ENCODE results near the gene SLC29A2. TPM values are rescaled to one million over a fixed set of nuclear protein-coding genes. Genes with fewer than 3 reads are reported as not detected.

The SLC29A2 gene
- total RNA-seq, 1 donor from 2014 or later = 7.9 TPM

DNA sequence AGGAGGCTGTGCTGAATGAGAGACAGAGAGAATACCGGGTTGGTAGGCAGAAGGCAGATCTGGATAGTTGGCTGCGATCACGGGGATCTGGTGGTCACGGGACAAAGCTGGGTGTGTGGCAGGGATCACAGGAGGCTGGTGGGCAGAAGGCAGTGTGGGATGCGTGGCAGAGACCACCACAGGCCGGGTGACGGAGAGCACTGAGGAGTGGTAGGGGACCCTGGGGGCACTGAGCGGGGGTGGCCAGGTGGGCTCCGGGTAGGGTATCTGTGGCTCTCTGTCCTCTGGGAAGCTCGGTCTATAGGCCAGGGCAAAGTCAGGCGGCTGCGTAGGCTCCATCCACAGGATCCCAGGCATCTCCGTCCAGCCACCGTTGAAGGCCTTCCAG lies 56.1 kb downstream of the SLC29A2 start:
- peak overlapping the region; percentile 85 for H3K4me3 Mint-ChIP-seq (ENCODE audit: unreplicated experiment)
- peaks cover 3% of the 10 kb centered on the region for H3K36me3 Mint-ChIP-seq (ENCODE audit: low read depth)
- peak overlapping the region; percentile 53 for H3K27ac Mint-ChIP-seq (ENCODE audit: unreplicated experiment)
- TF ChIP-seq, protein P1, sequence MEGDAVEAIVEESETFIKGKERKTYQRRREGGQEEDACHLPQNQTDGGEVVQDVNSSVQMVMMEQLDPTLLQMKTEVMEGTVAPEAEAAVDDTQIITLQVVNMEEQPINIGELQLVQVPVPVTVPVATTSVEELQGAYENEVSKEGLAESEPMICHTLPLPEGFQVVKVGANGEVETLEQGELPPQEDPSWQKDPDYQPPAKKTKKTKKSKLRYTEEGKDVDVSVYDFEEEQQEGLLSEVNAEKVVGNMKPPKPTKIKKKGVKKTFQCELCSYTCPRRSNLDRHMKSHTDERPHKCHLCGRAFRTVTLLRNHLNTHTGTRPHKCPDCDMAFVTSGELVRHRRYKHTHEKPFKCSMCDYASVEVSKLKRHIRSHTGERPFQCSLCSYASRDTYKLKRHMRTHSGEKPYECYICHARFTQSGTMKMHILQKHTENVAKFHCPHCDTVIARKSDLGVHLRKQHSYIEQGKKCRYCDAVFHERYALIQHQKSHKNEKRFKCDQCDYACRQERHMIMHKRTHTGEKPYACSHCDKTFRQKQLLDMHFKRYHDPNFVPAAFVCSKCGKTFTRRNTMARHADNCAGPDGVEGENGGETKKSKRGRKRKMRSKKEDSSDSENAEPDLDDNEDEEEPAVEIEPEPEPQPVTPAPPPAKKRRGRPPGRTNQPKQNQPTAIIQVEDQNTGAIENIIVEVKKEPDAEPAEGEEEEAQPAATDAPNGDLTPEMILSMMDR (IDR thresholded peaks at IDR 0.05) = no peak
- DNase-seq (ENCODE audit: low spot score) = no peak
- no peaks in the 10 kb centered on the region for H3K27me3 Mint-ChIP-seq (ENCODE audit: low read depth)
- H3K9me3 Mint-ChIP-seq (ENCODE audit: low read depth) = peaks cover 3% of the 10 kb centered on the region
- H3K4me1 Mint-ChIP-seq (ENCODE audit: low read depth) = peaks cover 57% of the 10 kb centered on the region

DNA sequence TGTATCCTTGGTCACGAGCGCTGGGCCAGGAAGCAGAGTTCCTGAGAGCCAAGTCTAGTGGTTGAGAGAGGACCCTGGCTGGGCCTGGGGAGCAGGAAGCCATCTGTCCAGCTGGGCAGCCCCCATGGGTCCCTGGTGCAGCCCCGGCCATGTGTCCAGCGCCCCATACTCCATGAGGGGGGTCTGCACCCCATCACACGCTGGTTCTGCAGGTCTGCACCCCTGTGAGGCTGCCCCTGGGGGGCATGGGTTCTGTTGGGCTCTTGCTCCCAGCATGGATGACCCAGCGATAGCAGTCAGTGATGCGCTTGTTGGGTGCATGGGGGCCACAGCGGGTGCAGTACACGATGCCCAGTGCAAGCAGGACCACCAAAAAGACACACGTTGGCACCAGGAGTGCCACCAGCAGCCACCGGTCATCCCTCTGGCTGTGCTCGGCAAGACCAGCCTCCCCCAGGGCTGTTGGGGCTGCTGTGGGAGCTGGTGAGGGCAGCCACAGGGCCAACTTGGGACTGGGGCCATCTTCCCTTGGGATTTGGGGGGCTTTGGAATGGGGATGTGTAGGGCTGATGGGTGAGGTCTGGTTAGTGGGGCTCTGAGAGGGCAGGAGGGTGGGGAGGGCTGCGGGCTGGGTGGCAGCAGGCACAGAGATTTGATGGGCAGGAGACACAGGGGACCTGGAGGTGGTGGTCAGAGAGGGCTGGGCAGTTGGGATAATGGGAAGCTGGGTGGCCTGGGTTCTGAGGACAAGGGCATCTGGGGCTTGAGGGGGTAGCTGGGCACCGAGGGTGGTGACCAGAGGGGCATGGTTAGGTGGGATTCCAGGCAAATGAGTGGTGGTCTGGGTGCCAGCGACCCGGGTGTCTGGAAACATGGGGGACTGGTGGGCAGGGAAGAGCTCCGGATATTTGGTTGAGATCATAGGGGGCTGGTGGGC lies 56.7 kb downstream of the SLC29A2 start:
- Mint-ChIP-seq H3K4me3 (ENCODE audit: unreplicated experiment) (peak overlapping the region; percentile 85), H3K4me1 (ENCODE audit: low read depth) (peaks cover 57% of the 10 kb centered on the region), H3K27ac (ENCODE audit: unreplicated experiment) (peak overlapping the region; percentile 53), H3K9me3 (ENCODE audit: low read depth) (no peaks in the 10 kb centered on the region), H3K36me3 (ENCODE audit: low read depth) (no peaks in the 10 kb centered on the region), H3K27me3 (ENCODE audit: low read depth) (no peaks in the 10 kb centered on the region)
- TF ChIP-seq, protein P1 (IDR thresholded peaks at IDR 0.05) = no peak
- DNase-seq (ENCODE audit: low spot score) = no peak

DNA sequence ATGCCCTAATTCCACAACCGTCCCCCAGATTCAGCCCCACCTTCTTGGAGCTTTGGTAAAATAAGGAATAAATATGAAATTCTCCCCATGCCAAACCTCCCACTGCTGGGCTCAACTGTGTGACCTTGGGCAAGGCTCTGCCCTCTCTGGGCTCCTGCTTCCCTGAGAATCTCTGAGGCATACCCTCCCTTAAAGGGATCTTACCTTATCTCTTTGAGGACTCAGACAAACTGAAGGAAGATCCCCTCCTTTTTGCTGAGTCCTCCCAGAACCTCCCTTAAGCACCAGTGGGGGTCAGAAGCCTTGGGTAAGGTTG lies 57.4 kb downstream of the SLC29A2 start:
- no peaks in the 10 kb centered on the region for H3K9me3 Mint-ChIP-seq (ENCODE audit: low read depth)
- H3K4me3 Mint-ChIP-seq (ENCODE audit: unreplicated experiment) = peak overlapping the region; percentile 85
- TF ChIP-seq, protein P1 (IDR thresholded peaks at IDR 0.05) = no peak
- peak overlapping the region; percentile 99 for H3K27ac Mint-ChIP-seq (ENCODE audit: unreplicated experiment)
- no peaks in the 10 kb centered on the region for H3K36me3 Mint-ChIP-seq (ENCODE audit: low read depth)
- DNase-seq (ENCODE audit: low spot score) = no peak
- H3K27me3 Mint-ChIP-seq (ENCODE audit: low read depth) = no peaks in the 10 kb centered on the region
- H3K4me1 Mint-ChIP-seq (ENCODE audit: low read depth) = peaks cover 56% of the 10 kb centered on the region

DNA sequence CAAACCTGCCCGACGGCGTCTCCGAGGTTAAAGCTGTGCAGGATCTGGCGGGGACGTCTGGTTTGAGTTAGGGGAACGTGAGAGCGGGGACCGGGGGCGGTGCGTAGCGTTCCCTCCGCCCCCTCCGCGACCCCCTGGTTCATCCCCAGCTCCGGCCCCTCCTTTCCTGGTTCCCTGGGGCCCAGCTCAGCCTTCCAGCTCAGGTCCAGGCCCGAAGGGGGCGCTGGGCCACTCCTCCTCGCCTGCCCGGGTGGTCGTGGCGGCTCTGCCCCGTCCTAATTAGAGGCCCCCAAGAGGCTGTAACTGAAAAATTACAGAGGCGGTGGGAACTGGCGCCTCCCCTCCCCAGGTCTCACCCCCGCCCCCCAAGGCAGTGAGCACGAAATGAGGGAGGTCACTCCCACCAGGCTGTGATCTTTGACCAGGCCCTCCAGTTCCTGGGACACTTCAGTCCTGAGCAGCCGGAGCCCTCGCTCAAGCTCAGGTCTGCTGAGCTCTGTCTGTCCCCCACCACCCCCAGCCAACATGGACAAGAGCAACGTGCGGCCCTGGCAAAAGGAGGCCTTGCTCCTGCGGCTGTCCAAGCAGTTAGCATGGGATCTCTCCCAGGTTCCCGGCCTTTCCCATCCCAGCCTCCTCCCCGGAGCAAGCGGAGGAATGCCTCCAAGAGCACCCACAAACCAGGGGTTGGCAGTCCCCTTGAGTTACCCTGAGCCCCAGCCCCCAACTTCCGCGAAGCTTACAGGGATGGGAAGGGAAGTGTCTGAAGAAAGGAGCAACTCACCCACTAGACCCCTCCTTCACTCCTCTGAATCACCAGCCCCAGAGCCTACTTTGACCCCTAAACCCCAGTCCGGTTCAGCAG lies 58.0 kb downstream of the SLC29A2 start:
- Mint-ChIP-seq H3K4me3 (ENCODE audit: unreplicated experiment) (peak overlapping the region; percentile 85), H3K36me3 (ENCODE audit: low read depth) (no peaks in the 10 kb centered on the region), H3K4me1 (ENCODE audit: low read depth) (peaks cover 50% of the 10 kb centered on the region), H3K27ac (ENCODE audit: unreplicated experiment) (peak overlapping the region; percentile 99), H3K27me3 (ENCODE audit: low read depth) (no peaks in the 10 kb centered on the region), H3K9me3 (ENCODE audit: low read depth) (no peaks in the 10 kb centered on the region)
- no peak for DNase-seq (ENCODE audit: low spot score)
- TF ChIP-seq, protein P1 (IDR thresholded peaks at IDR 0.05) = peak; percentile 76

Measured in chondrocyte (in vitro differentiated cells).